MM.1S (cell line): ENCODE data around the gene BROX.

ENCODE experiments used
- DNase-seq: peaks from one replicate; pipeline ENCODE4 v3.0.0-alpha.2; 2015
- H2AFZ ChIP-seq: fragments of 300-600 bp; sonication (generic); 2 replicates; pipeline ENCODE4 v1.6.0; 2016; ENCODE audit warnings: antibody characterized with exemption, low read length
- H3F3A ChIP-seq: fragments of 300-600 bp; sonication (generic); 2 replicates; pipeline ENCODE4 v1.6.1; 2016; ENCODE audit warnings: mild to moderate bottlenecking, antibody characterized with exemption, low read length, moderate library complexity, mixed read lengths; ENCODE audit not compliant: insufficient read depth
- H3K27ac ChIP-seq: fragments of 300-600 bp; sonication (generic); 2 replicates; pipeline ENCODE4 v1.5.1; 2016; ENCODE audit warnings: mild to moderate bottlenecking, low read length
- H3K27me3 ChIP-seq: fragments of 300-600 bp; sonication (generic); replicated peaks from 2 replicates; pipeline ENCODE4 v1.6.0; 2016; ENCODE audit warnings: low read length; ENCODE audit not compliant: insufficient read depth
- H3K36me3 ChIP-seq: fragments of 300-600 bp; sonication (generic); replicated peaks from 2 replicates; pipeline ENCODE4 v1.6.1; 2016; ENCODE audit warnings: mild to moderate bottlenecking, low read length, mixed read lengths; ENCODE audit not compliant: insufficient read depth
- H3K4me1 ChIP-seq: fragments of 300-600 bp; sonication (generic); 2 replicates; pipeline ENCODE4 v1.6.1; 2016; ENCODE audit warnings: low read length, mixed read lengths
- H3K4me2 ChIP-seq: fragments of 300-600 bp; sonication (generic); 2 replicates; pipeline ENCODE4 v1.6.0; 2016; ENCODE audit warnings: low read depth, low read length
- H3K4me3 ChIP-seq: fragments of 300-600 bp; sonication (generic); 2 replicates; pipeline ENCODE4 v1.5.1; 2016; ENCODE audit warnings: low read length, mixed read lengths
- H3K79me2 ChIP-seq: fragments of 300-600 bp; sonication (generic); 2 replicates; pipeline ENCODE4 v1.6.1; 2016; ENCODE audit warnings: mixed run types, low read length, mixed read lengths
- H3K9ac ChIP-seq: fragments of 300-600 bp; sonication (generic); 2 replicates; pipeline ENCODE4 v1.6.1; 2016; ENCODE audit warnings: low read length, mixed read lengths
- H3K9me2 ChIP-seq: fragments of 300-600 bp; sonication (generic); replicated peaks from 2 replicates; pipeline ENCODE4 v1.6.1; 2016; ENCODE audit warnings: mild to moderate bottlenecking, low read length, mixed read lengths; ENCODE audit not compliant: insufficient read depth
- H3K9me3 ChIP-seq: fragments of 300-600 bp; sonication (generic); replicated peaks from 2 replicates; pipeline ENCODE4 v1.6.1; 2016; ENCODE audit warnings: mild to moderate bottlenecking, low read length, mixed read lengths; ENCODE audit not compliant: insufficient read depth
- H4K20me1 ChIP-seq: fragments of 300-600 bp; sonication (generic); 2 replicates; pipeline ENCODE4 v1.6.1; 2016; ENCODE audit warnings: mild to moderate bottlenecking, low read length, moderate library complexity, mixed read lengths; ENCODE audit not compliant: insufficient read depth
- CTCF ChIP-seq: fragments of 300-600 bp; sonication (generic); IDR thresholded peaks from 2 replicates; pipeline ENCODE4 v1.5.1; 2016; ENCODE audit warnings: antibody characterized with exemption, low read length, mixed read lengths
- EZH2 ChIP-seq: fragments of 300-600 bp; sonication (generic); optimal IDR thresholded peaks from 2 replicates; pipeline ENCODE3; 2017; ENCODE audit warnings: low read depth, mild to moderate bottlenecking, antibody characterized with exemption, low read length, mixed read lengths
- EZH2phosphoT487 ChIP-seq: fragments of 300-600 bp; sonication (generic); IDR thresholded peaks from 2 replicates; pipeline ENCODE4 v1.6.1; 2018; ENCODE audit warnings: antibody characterized with exemption, low read length

BROX gene

GRCh38 chr1:222694927-222695326 lies 17.4 kb upstream of the BROX start:
- Histone ChIP-seq H3K36me3 (no peaks in the 10 kb centered on the region), H3K27me3 (no peaks in the 10 kb centered on the region), H3K4me2 (no peak overlapping the region), H3K79me2 (no peaks in the 10 kb centered on the region), H3K9me3 (no peaks in the 10 kb centered on the region), H2AFZ (no peak overlapping the region), H4K20me1 (no peaks in the 10 kb centered on the region), H3K9ac (no peak overlapping the region), H3K4me1 (no peaks in the 10 kb centered on the region), H3K4me3 (no peak overlapping the region), H3K27ac (no peak overlapping the region), H3F3A (no peaks in the 10 kb centered on the region), H3K9me2 (no peaks in the 10 kb centered on the region)
- no peak for DNase-seq
- no peak for TF ChIP-seq CTCF
- no peak for TF ChIP-seq EZH2phosphoT487
- no peak for TF ChIP-seq EZH2

- H3K79me2 ChIP-seq: no peaks in the 10 kb centered on the region
- H3K4me1 ChIP-seq: no peaks in the 10 kb centered on the region
- H3K4me3 ChIP-seq: no peak overlapping the region
- H3K9ac ChIP-seq: no peak overlapping the region
- no peaks in the 10 kb centered on the region for H3F3A ChIP-seq
- H3K27ac ChIP-seq: no peak overlapping the region
- no peaks in the 10 kb centered on the region for H4K20me1 ChIP-seq
- H3K9me3 ChIP-seq: no peaks in the 10 kb centered on the region
- H3K4me2 ChIP-seq: no peak overlapping the region
- no peaks in the 10 kb centered on the region for H3K36me3 ChIP-seq
- no peak for DNase-seq
- no peak for TF ChIP-seq EZH2
- TF ChIP-seq EZH2phosphoT487: no peak
- no peak for TF ChIP-seq CTCF
- no peaks in the 10 kb centered on the region for H3K27me3 ChIP-seq
- no peak overlapping the region for H2AFZ ChIP-seq
- H3K9me2 ChIP-seq: no peaks in the 10 kb centered on the region
These were observed 15.6 kb upstream of the BROX start for GRCh38 chr1:222696741-222697140.

GRCh38 chr1:222697203-222697602 lies 15.2 kb upstream of the BROX start:
- no peaks in the 10 kb centered on the region for H3K79me2 ChIP-seq
- H3K27ac ChIP-seq: no peak overlapping the region
- no peak for TF ChIP-seq EZH2phosphoT487
- no peak for TF ChIP-seq CTCF
- no peak for TF ChIP-seq EZH2
- H3K36me3 ChIP-seq: no peaks in the 10 kb centered on the region
- H3K9ac ChIP-seq: no peak overlapping the region
- H3K9me3 ChIP-seq: no peaks in the 10 kb centered on the region
- H3K4me3 ChIP-seq: no peak overlapping the region
- H2AFZ ChIP-seq: no peak overlapping the region
- no peak for DNase-seq
- no peaks in the 10 kb centered on the region for H3K27me3 ChIP-seq
- no peak overlapping the region for H3K4me2 ChIP-seq
- H3K9me2 ChIP-seq: no peaks in the 10 kb centered on the region
- no peaks in the 10 kb centered on the region for H3K4me1 ChIP-seq
- no peaks in the 10 kb centered on the region for H4K20me1 ChIP-seq
- no peaks in the 10 kb centered on the region for H3F3A ChIP-seq
